NCI-H1417 (cell line): ENCODE measurements around the gene RAPGEF4.

Source experiments
- DNase-seq, 3 experiments: peaks; one replicate each; lab custom pipeline; 2025; lab: John Stamatoyannopoulos, UW

The RAPGEF4 gene

GRCh38 chr2:172860336-172860707, 124.7 kb downstream of the RAPGEF4 start:
- DNase-seq: no peak

- peak in 1 of 3 experiments; percentile 2 for DNase-seq
Observed at GRCh38 chr2:172861098-172861497, 125.5 kb downstream of the RAPGEF4 start.

GRCh38 chr2:172861656-172862476, 126.2 kb downstream of the RAPGEF4 start:
- no peak for DNase-seq

GRCh38 chr2:172863341-172863740, 127.7 kb downstream of the RAPGEF4 start:
- DNase-seq: no peak

- DNase-seq: peak; percentile 2 to 34 (median 4)
Observed at GRCh38 chr2:172864182-172864581, 128.5 kb downstream of the RAPGEF4 start.

GRCh38 chr2:172865422-172865821, 129.8 kb downstream of the RAPGEF4 start:
- no peak for DNase-seq

- no peak for DNase-seq
Observed at GRCh38 chr2:172869861-172870260, 134.2 kb downstream of the RAPGEF4 start.

- DNase-seq: no peak
Observed at GRCh38 chr2:172870396-172870795, 134.8 kb downstream of the RAPGEF4 start.

- no peak for DNase-seq
Observed at GRCh38 chr2:172877826-172878225, 142.2 kb downstream of the RAPGEF4 start.

GRCh38 chr2:172878260-172878659, 142.6 kb downstream of the RAPGEF4 start:
- no peak for DNase-seq

GRCh38 chr2:172884336-172884735, 148.7 kb downstream of the RAPGEF4 start:
- DNase-seq: no peak

GRCh38 chr2:172885996-172886395, 150.4 kb downstream of the RAPGEF4 start:
- DNase-seq: no peak

- DNase-seq: no peak
Observed at GRCh38 chr2:172887280-172887679, 151.6 kb downstream of the RAPGEF4 start.

GRCh38 chr2:172888714-172889669, 153.3 kb downstream of the RAPGEF4 start:
- peak; percentile 36 to 90 (median 85) for DNase-seq

GRCh38 chr2:172889768-172890430, 154.3 kb downstream of the RAPGEF4 start:
- DNase-seq: no peak

- DNase-seq: no peak
Observed at GRCh38 chr2:172893111-172893510, 157.5 kb downstream of the RAPGEF4 start.

GRCh38 chr2:172893671-172894070, 158.0 kb downstream of the RAPGEF4 start:
- DNase-seq: no peak

- DNase-seq: no peak
Observed at GRCh38 chr2:172894689-172895387, 159.2 kb downstream of the RAPGEF4 start.

- DNase-seq: no peak
Observed at GRCh38 chr2:172896661-172897081, 161.0 kb downstream of the RAPGEF4 start.

- peak in 1 of 3 experiments; percentile 3 for DNase-seq
Observed at GRCh38 chr2:172900871-172901270, 165.2 kb downstream of the RAPGEF4 start.

GRCh38 chr2:172901913-172902312, 166.3 kb downstream of the RAPGEF4 start:
- no peak for DNase-seq

- DNase-seq: no peak
Observed at GRCh38 chr2:172904236-172904635, 168.6 kb downstream of the RAPGEF4 start.
